ENCODE data around the gene DHRS7B. TPM values are rescaled to one million over a fixed set of nuclear protein-coding genes. Genes with fewer than 3 reads are reported as not detected.

DHRS7B gene
- total and polyA plus RNA-seq, 9 of the 15 experiments (the other 6 are each of a cell fraction or from before 2014, with no cell fraction given), result 8.0 to 30.7 (median 14.8) TPM

DNA sequence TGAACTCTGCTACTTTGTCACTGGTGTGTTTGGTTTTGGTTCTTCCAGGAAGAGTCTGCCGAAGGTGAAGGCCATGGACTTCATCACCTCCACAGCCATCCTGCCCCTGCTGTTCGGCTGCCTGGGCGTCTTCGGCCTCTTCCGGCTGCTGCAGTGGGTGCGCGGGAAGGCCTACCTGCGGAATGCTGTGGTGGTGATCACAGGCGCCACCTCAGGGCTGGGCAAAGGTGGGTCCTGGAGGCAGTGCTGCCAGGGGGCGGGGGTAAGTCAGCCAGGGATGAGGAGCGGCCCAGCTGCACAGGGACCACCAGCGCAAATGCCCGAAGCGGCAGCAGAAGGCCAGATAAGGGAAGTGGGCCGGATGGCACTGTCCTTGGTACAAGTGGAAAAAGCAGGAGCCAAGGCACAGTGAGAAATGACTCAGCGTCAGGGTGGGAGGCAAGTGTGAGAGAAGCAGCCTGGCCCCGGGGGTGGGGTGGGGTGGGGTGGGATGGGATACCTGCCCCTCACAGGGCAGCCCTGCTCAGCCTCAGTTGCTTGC is 45.3 kb downstream of the DHRS7B start (continued):
- TF ChIP-seq, protein P1, sequence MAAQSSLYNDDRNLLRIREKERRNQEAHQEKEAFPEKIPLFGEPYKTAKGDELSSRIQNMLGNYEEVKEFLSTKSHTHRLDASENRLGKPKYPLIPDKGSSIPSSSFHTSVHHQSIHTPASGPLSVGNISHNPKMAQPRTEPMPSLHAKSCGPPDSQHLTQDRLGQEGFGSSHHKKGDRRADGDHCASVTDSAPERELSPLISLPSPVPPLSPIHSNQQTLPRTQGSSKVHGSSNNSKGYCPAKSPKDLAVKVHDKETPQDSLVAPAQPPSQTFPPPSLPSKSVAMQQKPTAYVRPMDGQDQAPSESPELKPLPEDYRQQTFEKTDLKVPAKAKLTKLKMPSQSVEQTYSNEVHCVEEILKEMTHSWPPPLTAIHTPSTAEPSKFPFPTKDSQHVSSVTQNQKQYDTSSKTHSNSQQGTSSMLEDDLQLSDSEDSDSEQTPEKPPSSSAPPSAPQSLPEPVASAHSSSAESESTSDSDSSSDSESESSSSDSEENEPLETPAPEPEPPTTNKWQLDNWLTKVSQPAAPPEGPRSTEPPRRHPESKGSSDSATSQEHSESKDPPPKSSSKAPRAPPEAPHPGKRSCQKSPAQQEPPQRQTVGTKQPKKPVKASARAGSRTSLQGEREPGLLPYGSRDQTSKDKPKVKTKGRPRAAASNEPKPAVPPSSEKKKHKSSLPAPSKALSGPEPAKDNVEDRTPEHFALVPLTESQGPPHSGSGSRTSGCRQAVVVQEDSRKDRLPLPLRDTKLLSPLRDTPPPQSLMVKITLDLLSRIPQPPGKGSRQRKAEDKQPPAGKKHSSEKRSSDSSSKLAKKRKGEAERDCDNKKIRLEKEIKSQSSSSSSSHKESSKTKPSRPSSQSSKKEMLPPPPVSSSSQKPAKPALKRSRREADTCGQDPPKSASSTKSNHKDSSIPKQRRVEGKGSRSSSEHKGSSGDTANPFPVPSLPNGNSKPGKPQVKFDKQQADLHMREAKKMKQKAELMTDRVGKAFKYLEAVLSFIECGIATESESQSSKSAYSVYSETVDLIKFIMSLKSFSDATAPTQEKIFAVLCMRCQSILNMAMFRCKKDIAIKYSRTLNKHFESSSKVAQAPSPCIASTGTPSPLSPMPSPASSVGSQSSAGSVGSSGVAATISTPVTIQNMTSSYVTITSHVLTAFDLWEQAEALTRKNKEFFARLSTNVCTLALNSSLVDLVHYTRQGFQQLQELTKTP (IDR thresholded peaks at IDR 0.05; ENCODE audit: low read depth in 1 of 2, partially characterized antibody in 2 of 2), result no peak

DNA sequence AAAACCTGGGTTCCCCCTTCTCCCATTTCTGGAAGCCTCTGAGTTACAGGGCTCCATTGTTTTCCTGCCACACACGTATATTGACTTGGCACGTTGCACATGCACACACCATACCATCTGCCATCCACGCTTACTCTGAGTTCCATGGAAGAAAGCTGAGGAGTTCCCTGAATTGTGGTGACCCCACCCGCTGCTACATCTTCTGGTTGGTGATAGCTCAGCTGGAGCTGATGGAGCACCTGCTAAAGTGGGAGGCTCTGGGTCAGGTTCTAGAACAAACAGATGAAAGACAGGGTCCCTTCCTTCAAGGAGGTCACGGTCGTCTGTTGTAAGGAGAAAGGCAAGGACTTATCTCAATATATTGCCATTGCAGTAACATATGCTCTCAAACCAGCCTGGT is 46.1 kb downstream of the DHRS7B start:
- in situ Hi-C loops (cut with MboI) (no loop called here), intact Hi-C loops (cut with micrococcal nuclease) (no loop called here)
- Histone ChIP-seq H3K27me3 (ENCODE audit: control insufficient read depth in 2 of 2, insufficient read depth in 2 of 2, low read length in 2 of 2) (no peaks in the 10 kb centered on the region), H3K9me1 (ENCODE audit: control insufficient read depth, insufficient read depth, low read length) (no peaks in the 10 kb centered on the region), H4K20me1 (replicated peaks; ENCODE audit: control insufficient read depth, insufficient read depth, low read length) (no peaks in the 10 kb centered on the region), H3K36me3 (ENCODE audit: control insufficient read depth, insufficient read depth, low read length) (peaks cover 17% of the 10 kb centered on the region; the same call in 2 of the 3 replicates), H3K79me2 (ENCODE audit: control insufficient read depth, insufficient read depth, low read length) (no peaks in the 10 kb centered on the region), H3K27ac (ENCODE audit: extremely low read depth, low read depth, low read length) (no peak overlapping the region), H3K9ac (ENCODE audit: insufficient read depth in 1 of 2, low read depth in 2 of 2, low read length in 2 of 2) (no peak overlapping the region), H3K4me1 (replicated peaks in 1 of 2; ENCODE audit: control insufficient read depth in 2 of 2, insufficient read depth in 2 of 2, low read length in 2 of 2) (peaks cover 0 to 9% of the 10 kb centered on the region in 2 experiments; a peak in 2 of 5 replicates), H2AFZ (ENCODE audit: low read depth, low read length) (no peak overlapping the region), H3K4me2 (ENCODE audit: insufficient read depth, low read length) (no peak overlapping the region), H3K9me3 (replicated peaks; ENCODE audit: control insufficient read depth, insufficient read depth, low read depth, low read length) (no peaks in the 10 kb centered on the region), H3K4me3 (no peak overlapping the region)
- BruUV-seq (replicated peaks), result no TSS peak
- DNase-seq (ENCODE audit: extremely low read depth in 1 of 4, low spot score in 3 of 4) (no peak), ATAC-seq (no peak), FAIRE-seq (no peak)
- 75% methylated on average over 3 of the region's 6 CpGs for WGBS (ENCODE audit: insufficient coverage, low coverage, missing lambda C conversion rate)
- CTCF ChIA-PET (ENCODE audit: low intra/inter-chr PET ratio), result no interaction called here
- POLR2A ChIA-PET, result no interaction called here
- TF ChIP-seq SIN3B (IDR thresholded peaks at IDR 0.05; ENCODE audit: low read depth), result no peak
- no peak for TF ChIP-seq CXXC5 (CRISPR knock-in tag; IDR thresholded peaks at IDR 0.05)
- no peak for TF ChIP-seq SMARCC2 (IDR thresholded peaks at IDR 0.05; ENCODE audit: low read depth)
- TF ChIP-seq KAT2B (IDR thresholded peaks at IDR 0.05; ENCODE audit: low read depth, low read length), result no peak
- no peak for TF ChIP-seq ZNF41 (CRISPR knock-in tag; conservative IDR thresholded peaks at IDR 0.05)
